PC-9 (cell line): Measurements from ENCODE around the gene TSPAN11. TPM values are rescaled to one million over a fixed set of nuclear protein-coding genes. Genes with fewer than 3 reads are reported as not detected.
"Not testable (repeated sequence)": the region's sequence is repeated elsewhere in the genome, so short reads cannot be mapped to it uniquely, and the experiment has no call there.

Source experiments
- BruUV-seq: library from RNA; stranded (reverse); fragments of 400-500 nt; replicated peaks from 2 replicates; lab custom pipeline; 2021; lab: Mats Ljungman, UMichigan
- CTCF ChIA-PET: fragments of 300-600 bp; sonication (Branson Sonifier 250); formaldehyde crosslinking; loops from one replicate; lab custom pipeline; 2022; ENCODE audit warnings: antibody characterized with exemption; lab: Charles Lee
- POLR2A ChIA-PET: fragments of 300-600 bp; sonication (Branson Sonifier 250); formaldehyde crosslinking; loops from one replicate; lab custom pipeline; 2022; ENCODE audit warnings: antibody characterized with exemption; ENCODE audit not compliant: unreplicated experiment; lab: Charles Lee
- DNase-seq, 2 experiments: peaks; one replicate each; pipeline versions ENCODE4 v3.0.0 to v3.0.0-alpha.2; 2015 to 2022; ENCODE audit warnings: mixed read lengths in 1 of 2
- H2AFZ ChIP-seq: fragments of 200-600 bp; sonication (generic); 2 replicates; pipeline ENCODE4 v1.8.1; 2017; ENCODE audit warnings: antibody characterized with exemption
- H3F3A ChIP-seq: fragments of 200-600 bp; sonication (generic); 2 replicates; pipeline ENCODE4 v1.8.1; 2017; ENCODE audit warnings: antibody characterized with exemption, mild to moderate bottlenecking, low read depth; ENCODE audit not compliant: insufficient read depth
- H3K27ac ChIP-seq: fragments of 200-600 bp; sonication (generic); 2 replicates; pipeline ENCODE4 v1.6.1; 2016; ENCODE audit warnings: mixed run types
- H3K27me3 ChIP-seq: fragments of 200-600 bp; sonication (generic); 2 replicates; pipeline ENCODE4 v1.6.1; 2016; ENCODE audit warnings: low read depth, mixed run types; ENCODE audit not compliant: insufficient read depth
- H3K36me3 ChIP-seq: fragments of 200-600 bp; sonication (generic); 2 replicates; pipeline ENCODE4 v1.6.1; 2016; ENCODE audit warnings: low read depth, mixed run types
- H3K4me1 ChIP-seq: fragments of 200-600 bp; sonication (generic); replicated peaks from 2 replicates; pipeline ENCODE4 v1.6.1; 2016; ENCODE audit warnings: mixed run types; ENCODE audit not compliant: insufficient read depth
- H3K4me2 ChIP-seq: fragments of 200-600 bp; sonication (generic); 2 replicates; pipeline ENCODE4 v1.6.1; 2017; ENCODE audit warnings: mixed run types
- H3K4me3 ChIP-seq: fragments of 200-600 bp; sonication (generic); 2 replicates; pipeline ENCODE4 v1.6.1; 2016; ENCODE audit warnings: mixed run types
- H3K79me2 ChIP-seq: fragments of 200-600 bp; sonication (generic); 2 replicates; pipeline ENCODE4 v1.6.1; 2017; ENCODE audit warnings: low read depth, mixed run types
- H3K9me2 ChIP-seq: fragments of 200-600 bp; sonication (generic); 2 replicates; pipeline ENCODE4 v1.8.1; 2017; ENCODE audit warnings: mild to moderate bottlenecking; ENCODE audit not compliant: insufficient read depth
- H3K9me3 ChIP-seq: fragments of 200-600 bp; sonication (generic); 2 replicates; pipeline ENCODE4 v1.8.1; 2016; ENCODE audit warnings: low read depth; ENCODE audit not compliant: insufficient read depth
- H4K20me1 ChIP-seq: fragments of 200-600 bp; sonication (generic); 2 replicates; pipeline ENCODE4 v1.8.1; 2017; ENCODE audit not compliant: insufficient read depth
- EZH2 ChIP-seq: fragments of 200-600 bp; sonication (generic); IDR thresholded peaks from 2 replicates; pipeline ENCODE4 v1.8.0; 2017; ENCODE audit warnings: antibody characterized with exemption, low read depth
- intact Hi-C: fragments of 100-400 bp; cut with micrococcal nuclease; formaldehyde crosslinking; loops from one replicate; pipeline ENCODE4 v1.10.0; 2022; ENCODE audit not compliant: unreplicated experiment
- total RNA-seq: library from RNA; stranded (reverse); gene quantifications from 2 replicates; pipeline ENCODE4 v1.2.3, GENCODE V29; 2021
- TF ChIP-seq, protein P1 (sequence below): fragments of 200-600 bp; sonication (generic); conservative IDR thresholded peaks from 2 replicates; pipeline ENCODE4 v1.6.1; 2017; ENCODE audit warnings: mixed run types, antibody characterized with exemption, mild to moderate bottlenecking, moderate library complexity

Gene TSPAN11
- total RNA-seq, 1 experiment from 2014 or later = not detected

DNA sequence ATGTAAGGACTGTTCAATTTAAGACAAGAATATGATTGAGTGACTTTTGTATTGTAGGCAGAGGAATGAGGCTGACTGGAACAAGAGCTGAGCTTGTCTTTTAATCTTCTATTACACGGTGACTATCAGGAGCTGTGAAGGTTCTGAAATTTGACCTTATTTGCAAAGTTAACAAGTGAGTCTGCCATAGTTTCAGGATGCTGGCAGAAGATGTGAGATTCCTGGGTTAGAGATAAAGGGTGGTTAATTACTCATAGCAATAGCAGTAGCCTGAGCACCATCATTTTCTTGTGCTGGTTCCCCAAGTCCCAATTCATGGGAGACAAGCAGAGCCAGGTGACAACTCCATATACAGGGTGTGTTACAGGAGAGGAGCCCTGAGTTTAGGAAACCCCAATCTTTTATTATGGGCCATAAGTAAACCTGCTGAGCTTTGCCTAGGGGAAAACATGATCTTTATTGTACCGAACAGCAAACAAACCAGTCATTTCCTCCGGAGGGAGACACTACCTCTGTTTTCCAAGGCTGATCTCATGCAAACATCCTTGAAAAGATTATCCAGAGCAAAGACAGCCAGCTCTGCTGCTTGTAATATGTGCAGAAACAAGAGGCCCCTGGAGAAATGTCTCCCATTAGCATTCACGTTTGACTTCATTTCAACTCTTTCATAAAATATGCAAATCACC is 95.4 kb downstream of the TSPAN11 start:
- Histone ChIP-seq H2AFZ (no peak overlapping the region), H3K36me3 (no peaks in the 10 kb centered on the region), H3K9me3 (peaks cover 14% of the 10 kb centered on the region), H3K79me2 (no peaks in the 10 kb centered on the region), H3K27me3 (no peaks in the 10 kb centered on the region), H3K9me2 (no peaks in the 10 kb centered on the region), H3F3A (peaks cover 24% of the 10 kb centered on the region; the same call in 1 of the 2 replicates), H3K27ac (no peak overlapping the region), H3K4me1 (peaks cover 15% of the 10 kb centered on the region), H4K20me1 (no peaks in the 10 kb centered on the region), H3K4me2 (no peak overlapping the region), H3K4me3 (no peak overlapping the region)
- ChIA-PET CTCF (no interaction called here), POLR2A (interaction anchor here (0.6 to 0.7 kb wide), 3 partner anchors 96 to 1641 kb away, joined by 5 to 14 read pairs (median 5); partner anchors contain the start of gene ERGIC2)
- intact Hi-C loops = no loop called here
- no TSS peak for BruUV-seq
- no peak for TF ChIP-seq EZH2
- TF ChIP-seq, protein P1, sequence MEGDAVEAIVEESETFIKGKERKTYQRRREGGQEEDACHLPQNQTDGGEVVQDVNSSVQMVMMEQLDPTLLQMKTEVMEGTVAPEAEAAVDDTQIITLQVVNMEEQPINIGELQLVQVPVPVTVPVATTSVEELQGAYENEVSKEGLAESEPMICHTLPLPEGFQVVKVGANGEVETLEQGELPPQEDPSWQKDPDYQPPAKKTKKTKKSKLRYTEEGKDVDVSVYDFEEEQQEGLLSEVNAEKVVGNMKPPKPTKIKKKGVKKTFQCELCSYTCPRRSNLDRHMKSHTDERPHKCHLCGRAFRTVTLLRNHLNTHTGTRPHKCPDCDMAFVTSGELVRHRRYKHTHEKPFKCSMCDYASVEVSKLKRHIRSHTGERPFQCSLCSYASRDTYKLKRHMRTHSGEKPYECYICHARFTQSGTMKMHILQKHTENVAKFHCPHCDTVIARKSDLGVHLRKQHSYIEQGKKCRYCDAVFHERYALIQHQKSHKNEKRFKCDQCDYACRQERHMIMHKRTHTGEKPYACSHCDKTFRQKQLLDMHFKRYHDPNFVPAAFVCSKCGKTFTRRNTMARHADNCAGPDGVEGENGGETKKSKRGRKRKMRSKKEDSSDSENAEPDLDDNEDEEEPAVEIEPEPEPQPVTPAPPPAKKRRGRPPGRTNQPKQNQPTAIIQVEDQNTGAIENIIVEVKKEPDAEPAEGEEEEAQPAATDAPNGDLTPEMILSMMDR = no peak
- DNase-seq = no peak

DNA sequence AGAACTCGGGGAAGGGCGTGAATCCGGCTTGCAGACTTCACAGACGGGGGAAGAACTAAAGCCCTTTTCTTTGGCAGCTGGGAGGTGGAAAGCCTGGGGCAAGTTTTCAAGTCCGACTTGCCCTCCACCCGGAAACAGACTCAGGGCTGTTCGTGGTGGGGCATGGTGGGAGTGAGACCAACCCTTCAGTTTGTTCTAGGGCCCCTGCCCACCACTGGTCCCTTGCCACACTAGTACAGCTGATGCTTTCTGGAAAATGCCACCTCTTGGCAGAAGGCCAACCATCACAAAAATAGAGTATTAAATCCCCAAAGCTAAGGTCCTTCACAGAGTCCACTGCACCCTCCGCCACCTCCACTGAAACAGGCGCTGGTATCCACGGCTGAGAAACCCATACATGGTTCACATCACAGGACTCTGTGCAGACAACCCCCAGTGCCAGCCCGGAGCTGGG is 96.8 kb downstream of the TSPAN11 start:
- Histone ChIP-seq H3K9me3 (peaks cover 17% of the 10 kb centered on the region), H3K27me3 (no peaks in the 10 kb centered on the region), H3K27ac (no peak overlapping the region), H4K20me1 (no peaks in the 10 kb centered on the region), H3K4me3 (no peak overlapping the region), H2AFZ (no peak overlapping the region), H3K4me1 (peaks cover 15% of the 10 kb centered on the region), H3K36me3 (no peaks in the 10 kb centered on the region), H3K9me2 (no peaks in the 10 kb centered on the region), H3F3A (peaks cover 27% of the 10 kb centered on the region; the same call in 1 of the 2 replicates), H3K4me2 (no peak overlapping the region), H3K79me2 (no peaks in the 10 kb centered on the region)
- intact Hi-C loops = no loop called here
- no TSS peak for BruUV-seq
- CTCF ChIA-PET = no interaction called here
- no peak for DNase-seq
- POLR2A ChIA-PET = interaction anchor here (0.6 kb wide), 1 partner anchor 10 kb away, joined by 7 read pairs; no protein-coding TSS in a partner anchor
- TF ChIP-seq, protein P1 = no peak
- TF ChIP-seq EZH2 = no peak

DNA sequence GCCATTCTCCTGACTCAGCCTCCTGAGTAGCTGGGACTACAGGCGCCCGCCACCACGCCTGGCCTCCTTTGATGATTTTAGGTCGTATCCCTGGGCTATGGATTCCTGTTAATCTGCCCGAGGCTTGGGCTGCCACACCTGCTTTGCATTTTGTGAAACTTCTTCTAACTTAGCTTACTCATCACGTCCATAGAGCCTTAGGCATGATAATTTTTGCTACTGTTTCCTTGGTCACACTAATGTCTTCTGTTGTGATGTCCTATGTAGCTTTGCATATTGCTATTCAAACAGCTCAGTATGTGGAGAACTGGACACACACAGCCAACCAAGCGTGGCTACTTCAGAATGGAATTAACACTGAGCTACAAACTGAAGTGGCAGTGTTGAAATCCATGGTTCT is 99.7 kb downstream of the TSPAN11 start:
- Histone ChIP-seq H3K9me3 (peaks cover 17% of the 10 kb centered on the region), H3K4me1 (peaks cover 37% of the 10 kb centered on the region), H3K36me3 (no peaks in the 10 kb centered on the region), H3F3A (peaks cover 47% of the 10 kb centered on the region), H3K27ac (peak overlapping the region; percentile 49; the same call in 1 of the 2 replicates), H3K27me3 (no peaks in the 10 kb centered on the region), H3K4me3 (no peak overlapping the region), H3K79me2 (no peaks in the 10 kb centered on the region), H3K4me2 (0 out of 2 replicates have a peak overlapping the region, but pooled peaks have one; percentile 3), H2AFZ (no peak overlapping the region), H3K9me2 (no peaks in the 10 kb centered on the region), H4K20me1 (no peaks in the 10 kb centered on the region)
- ChIA-PET POLR2A (no interaction called here), CTCF (no interaction called here)
- intact Hi-C loops = no loop called here
- DNase-seq = peak; percentile 18 to 84
- TF ChIP-seq, protein P1 = no peak
- TF ChIP-seq EZH2 = no peak
- no TSS peak for BruUV-seq

DNA sequence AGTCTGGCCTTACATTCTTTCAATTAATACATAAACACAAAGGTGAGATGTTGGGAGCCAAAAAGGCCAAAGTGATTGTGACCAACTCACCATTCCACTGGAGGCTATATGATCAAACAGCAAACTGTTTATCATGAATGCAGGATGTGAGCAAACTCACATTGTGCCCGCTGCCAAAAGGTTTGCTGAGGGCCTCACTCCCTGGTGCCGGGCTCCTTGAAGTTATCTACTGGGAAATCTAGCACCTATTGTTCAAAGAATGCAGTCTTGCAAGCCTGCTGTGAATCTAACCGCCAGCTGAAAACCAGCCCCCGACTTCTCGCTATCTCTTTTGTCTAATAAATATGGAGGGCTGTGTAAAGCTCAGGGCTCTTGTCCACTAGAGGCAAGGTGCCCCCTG is 100.5 kb downstream of the TSPAN11 start:
- CTCF ChIA-PET, H2AFZ ChIP-seq, intact Hi-C loops, H3K4me2 ChIP-seq, H3K27me3 ChIP-seq, H3K79me2 ChIP-seq, H3K4me3 ChIP-seq, H4K20me1 ChIP-seq, H3K36me3 ChIP-seq, BruUV-seq, H3K9me2 ChIP-seq: not testable (repeated sequence)
- POLR2A ChIA-PET = interaction anchor here (0.5 kb wide), 1 partner anchor 131 kb away, joined by 4 read pairs; no protein-coding TSS in a partner anchor
- H3F3A ChIP-seq = peaks cover 47% of the 10 kb centered on the region
- peaks cover 45% of the 10 kb centered on the region for H3K4me1 ChIP-seq
- peak; percentile 35 to 62 for DNase-seq
- H3K9me3 ChIP-seq = peaks cover 10% of the 10 kb centered on the region
- H3K27ac ChIP-seq = peak overlapping the region; percentile 49; the same call in 1 of the 2 replicates
